ENCODE results near the gene GLIPR1L2.
A peak's percentile ranks its signal among the peaks of the same experiment; 100 is the strongest.
"Not testable (repeated sequence)": the region's sequence is repeated elsewhere in the genome, so short reads cannot be mapped to it uniquely, and the experiment has no call there.

The GLIPR1L2 gene

DNA sequence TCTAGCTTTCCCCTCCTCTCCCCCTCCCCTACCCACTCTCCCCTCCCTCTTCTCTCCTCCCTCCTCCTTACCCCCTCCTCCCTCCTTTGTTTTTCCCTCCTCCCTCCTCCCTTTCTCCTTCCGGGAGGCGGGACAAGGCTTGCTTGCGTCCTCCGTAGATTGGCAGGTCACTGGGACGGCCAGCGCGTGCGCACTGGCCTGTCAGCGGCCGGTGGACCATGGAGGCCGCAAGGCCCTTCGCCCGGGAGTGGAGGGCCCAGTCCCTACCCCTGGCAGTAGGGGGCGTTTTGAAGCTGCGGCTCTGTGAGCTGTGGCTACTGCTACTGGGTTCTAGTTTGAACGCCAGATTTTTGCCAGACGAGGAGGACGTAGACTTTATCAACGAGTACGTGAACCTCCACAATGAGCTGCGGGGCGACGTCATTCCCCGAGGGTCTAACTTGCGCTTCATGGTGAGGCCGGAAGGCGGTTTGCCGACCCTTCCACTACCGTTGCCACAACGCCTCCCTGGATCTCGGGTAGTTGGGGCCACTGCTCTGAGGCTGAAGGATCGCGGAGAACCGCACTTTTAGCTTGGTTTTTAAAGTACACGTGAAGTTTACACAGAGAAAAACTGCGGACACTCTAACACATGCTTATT, at the start of gene GLIPR1L2:
Gene GLIPR1L2 (plus strand): TSS at position 191 of the 640 bp plus-strand sequence. CDS start 28 bp downstream, at position 219.
- DNase-seq = peak; percentile 98

DNA sequence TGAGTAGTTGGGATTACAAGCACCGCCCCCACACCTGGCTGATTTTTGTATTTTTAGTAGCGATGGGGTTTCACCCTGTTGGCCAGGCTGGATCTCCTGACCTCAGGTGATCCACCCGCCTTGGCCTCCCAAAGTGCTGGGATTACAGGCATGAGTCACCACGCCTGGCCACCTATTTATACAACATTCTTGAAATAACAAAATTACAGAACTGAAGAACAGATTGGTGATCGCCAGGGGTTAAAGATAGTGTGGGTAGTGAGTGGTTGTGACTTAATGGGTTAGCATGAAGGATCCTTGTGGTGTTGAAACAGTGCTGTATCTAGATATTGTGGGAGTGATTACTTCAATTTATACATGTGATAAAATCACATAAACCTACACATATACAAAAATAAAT, 49.0 kb upstream of the GLIPR1L2 start:
- no peak for DNase-seq

DNA sequence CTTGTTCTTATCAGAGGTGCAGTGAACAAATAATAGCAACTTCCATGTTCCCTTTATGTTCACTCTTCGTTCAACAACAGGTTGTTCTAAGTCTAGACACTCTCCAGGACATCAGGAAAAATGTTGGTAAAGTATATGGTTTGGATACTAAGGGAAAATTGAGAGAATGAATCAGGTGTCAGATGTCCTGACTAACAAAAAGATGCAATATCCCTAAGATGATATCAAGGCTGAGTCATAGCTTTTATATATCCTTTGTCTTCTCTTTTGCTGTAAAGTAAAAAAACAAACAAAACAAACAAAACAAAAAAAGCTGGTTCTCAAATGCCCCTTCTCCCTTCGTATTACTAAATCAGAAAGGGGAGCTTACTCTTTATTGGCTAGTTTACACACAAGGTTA, 45.4 kb upstream of the GLIPR1L2 start:
- DNase-seq = no peak

DNA sequence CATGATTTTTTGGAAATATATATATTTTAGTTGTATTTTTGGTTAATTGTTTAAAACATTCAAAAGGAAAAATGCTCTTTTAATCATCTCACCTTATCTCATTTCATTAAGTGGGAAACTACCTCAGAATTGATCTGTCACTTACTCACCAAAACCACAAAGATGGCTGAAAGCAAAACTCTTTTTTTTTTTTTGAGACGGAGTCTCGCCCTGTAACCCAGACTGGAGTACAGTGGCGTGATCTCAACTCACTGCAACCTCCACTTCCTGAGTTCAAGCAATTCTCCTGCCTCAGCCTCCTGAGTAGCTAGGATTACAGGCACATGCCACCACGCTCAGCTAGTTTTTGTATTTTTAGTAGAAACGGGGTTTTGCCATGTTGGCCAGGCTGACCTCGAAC, 44.7 kb upstream of the GLIPR1L2 start:
- not testable (repeated sequence) for DNase-seq

DNA sequence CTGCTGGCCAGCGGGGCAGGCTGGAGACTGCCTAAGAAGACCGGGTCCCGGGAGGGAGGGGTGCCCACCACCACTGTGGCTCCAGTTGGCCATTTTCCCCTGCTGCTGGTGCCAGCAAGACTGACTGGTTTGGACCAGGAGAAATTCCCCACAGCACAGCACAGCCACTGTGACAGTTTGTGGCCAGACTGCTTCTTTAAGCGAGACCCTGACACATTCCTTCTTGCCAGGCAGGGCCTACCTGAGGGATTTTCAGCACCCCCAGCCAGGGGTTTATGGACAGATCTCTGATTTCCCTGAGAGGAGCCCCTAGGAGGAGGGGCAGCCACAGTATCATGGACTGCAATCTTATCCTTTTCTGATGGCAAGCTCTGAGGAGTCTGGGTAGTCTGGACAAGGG, 40.9 kb upstream of the GLIPR1L2 start:
- DNase-seq = no peak

DNA sequence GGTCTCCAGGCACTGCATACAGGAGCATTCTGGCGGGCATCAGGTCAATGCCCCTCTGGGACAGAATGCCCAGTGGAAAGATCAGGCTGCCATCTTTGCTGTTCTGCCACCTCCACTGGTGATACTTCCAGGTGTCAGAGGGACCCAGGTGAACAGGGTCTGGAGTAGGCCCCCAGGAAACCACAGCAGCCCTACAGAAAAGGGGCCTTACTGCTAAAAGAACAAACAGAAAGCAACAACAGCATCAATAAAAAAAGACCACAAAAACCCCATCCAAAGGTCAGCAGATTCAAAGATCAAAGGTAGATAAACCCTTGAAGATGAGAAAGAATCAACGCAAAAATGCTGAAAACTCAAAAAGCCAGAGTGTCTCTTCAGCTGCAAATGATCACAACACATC, 40.5 kb upstream of the GLIPR1L2 start:
- DNase-seq = no peak

DNA sequence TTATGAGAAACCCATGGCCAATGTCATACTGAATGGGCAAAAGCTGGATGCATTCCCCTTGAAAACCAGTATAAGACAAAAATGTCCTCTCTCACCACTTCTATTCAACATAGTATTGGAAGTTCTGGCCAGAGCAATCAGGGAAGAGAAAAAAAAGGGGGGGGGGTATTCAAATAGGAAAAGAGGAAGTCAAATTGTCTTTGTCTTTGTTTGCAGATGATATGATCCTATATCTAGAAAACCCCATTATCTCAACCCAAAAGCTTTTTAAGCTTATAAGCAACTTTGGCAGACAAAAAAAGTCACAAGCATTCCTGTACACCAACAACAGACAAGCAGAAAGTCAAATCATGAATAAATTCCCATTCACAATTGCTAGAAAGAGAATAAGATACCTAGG, 36.9 kb upstream of the GLIPR1L2 start:
- no peak for DNase-seq

DNA sequence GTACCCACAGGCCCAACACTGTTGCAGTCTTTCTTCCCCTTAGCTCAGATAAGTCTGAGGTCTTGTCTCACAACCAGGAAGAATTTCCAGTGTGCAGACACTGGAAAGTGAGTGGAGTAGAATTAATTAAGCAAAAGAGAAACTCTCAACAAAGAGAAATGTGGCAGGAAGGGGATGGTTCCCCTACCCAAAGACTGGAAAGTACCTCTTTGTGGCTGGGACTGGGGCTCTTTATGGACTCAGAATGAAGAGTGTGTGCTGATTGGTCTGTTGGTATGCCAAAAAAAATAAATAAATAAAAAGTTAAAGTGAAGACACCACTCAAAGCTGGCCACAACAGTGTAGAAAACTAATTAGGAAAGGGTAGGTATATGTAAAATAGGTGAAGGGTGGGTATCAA, 30.0 kb upstream of the GLIPR1L2 start:
- DNase-seq = no peak

DNA sequence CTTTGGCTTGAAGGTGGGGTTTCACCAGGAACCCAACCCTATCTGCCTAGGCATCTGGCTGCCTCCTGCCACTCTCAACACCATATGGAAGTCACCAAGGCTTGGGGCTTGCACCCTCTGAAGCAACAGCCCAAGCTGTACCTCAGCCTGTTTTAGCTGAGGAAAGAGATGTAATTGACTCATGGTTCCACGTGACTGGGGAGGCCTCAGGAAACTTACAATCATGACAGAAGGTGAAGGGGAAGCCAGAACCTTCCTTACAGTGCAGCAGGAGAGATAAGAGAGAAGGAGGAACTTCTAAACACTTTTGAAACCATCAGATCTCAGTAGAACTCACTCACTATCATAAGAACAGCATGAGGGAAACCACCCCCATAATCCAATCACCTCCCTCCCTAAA, 29.5 kb upstream of the GLIPR1L2 start:
- no peak for DNase-seq

DNA sequence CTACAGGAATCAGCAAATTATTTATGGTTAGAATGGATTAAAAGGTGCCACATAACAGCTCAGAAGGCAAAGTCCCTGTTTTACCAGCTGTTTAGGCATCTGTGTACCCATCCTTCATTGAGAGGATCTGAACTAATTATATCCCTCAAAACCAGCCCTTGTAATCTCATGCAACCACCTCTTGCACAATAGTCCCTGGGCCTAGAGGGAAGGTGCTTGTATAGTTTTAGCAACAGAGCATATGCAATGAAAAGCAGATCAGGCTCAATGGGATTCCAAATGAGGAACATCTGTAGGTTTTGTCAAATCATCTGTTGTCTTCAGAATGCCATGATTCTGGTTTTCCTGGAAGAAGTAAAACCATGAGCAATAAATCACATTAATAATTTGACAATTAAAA, 26.0 kb upstream of the GLIPR1L2 start:
- no peak for DNase-seq

DNA sequence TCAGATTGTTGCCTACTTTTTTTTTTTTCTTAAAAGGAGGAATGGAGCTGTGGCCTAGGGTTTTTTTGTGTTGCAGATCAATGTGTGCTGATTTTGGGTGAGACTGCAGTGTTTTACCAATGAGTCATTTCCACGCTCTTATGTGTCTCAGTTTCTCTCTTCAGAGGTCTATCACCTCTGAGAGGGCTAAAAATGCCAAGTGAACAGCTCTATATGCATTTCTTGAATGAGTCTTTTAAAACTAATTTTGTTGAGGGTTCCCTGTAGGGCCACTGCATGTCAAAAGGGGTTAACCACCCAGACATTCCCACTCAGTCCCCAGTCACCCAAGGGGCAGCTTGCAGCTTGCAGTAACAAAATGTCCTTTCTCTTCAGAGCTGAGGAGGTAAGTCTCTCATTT, 24.3 kb upstream of the GLIPR1L2 start:
- no peak for DNase-seq

DNA sequence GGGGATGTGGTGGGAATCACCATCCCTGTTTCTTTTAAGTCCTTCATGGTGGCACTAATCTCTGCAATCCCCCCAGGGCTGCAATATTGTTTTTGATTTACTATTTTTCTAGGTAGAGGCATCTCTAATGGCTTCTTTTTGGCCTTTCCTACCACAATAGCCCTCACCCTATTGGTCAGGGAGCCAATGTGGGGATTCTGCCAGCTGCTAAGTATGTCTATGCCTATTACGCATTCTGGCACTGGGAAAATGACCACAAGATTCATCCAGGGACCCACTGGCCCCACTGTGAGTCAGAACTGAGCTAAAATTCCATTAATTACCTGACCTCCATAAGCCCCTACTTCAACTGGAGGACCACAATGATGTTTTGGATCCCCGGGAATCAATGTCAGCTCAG, 15.9 kb upstream of the GLIPR1L2 start:
- no peak for DNase-seq

DNA sequence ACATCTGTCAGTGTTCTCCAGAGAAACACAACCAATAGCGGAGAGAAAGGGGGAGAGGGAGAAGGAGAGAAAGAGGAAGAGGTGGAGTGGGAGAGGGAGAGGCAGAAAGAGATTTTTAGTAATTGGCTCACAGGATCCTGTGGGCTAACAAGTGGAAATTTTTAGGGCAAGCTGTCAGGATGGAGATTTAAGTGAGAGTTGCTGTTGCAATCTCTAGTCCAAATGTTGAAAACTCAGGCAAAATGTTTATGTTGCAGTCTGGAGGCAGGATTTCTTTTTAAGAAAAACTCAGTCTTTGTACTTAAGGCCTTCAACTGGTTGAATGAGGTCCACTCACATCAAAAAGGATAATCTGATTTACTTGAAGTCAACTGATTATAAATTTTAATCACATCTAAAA, 12.5 kb upstream of the GLIPR1L2 start:
- no peak for DNase-seq

DNA sequence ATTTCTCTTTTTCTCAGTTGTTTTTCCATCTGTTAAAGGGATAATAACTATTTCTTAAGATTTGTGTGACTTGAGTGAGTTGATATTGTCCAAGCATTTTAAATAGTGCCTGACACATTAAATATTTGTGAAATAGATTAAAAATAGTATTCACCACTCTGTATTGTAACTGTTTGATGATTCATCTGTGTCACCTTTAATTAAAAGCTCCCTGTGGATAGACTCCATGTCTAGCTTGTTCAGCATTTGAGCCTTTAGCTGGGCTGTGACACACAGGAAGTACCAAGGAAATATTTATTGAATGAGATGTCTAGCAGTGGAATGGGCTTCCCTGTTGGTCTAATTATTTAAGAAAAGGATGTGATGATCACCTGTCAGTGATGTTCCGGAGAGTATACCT, 1.8 kb upstream of the GLIPR1L2 start:
- DNase-seq = no peak

DNA sequence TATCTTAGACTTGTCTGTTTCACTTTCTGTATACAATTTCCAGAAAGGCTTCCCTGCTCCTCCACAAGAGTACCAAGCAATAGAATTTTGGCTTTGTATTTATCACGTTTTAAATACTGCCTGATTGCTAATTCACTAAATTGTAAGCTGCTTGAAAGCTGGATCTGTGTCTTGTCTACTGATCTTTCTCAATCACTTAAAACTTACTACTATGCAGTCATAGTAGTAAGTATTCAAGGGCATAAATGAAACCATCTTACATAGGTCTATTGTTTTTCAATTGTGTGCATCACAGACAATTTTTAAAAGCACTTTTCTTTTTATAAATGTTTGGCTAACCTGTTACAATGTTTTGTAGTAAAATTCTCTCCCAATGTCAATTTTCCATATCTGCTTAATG, 1.2 kb upstream of the GLIPR1L2 start:
- DNase-seq = no peak

DNA sequence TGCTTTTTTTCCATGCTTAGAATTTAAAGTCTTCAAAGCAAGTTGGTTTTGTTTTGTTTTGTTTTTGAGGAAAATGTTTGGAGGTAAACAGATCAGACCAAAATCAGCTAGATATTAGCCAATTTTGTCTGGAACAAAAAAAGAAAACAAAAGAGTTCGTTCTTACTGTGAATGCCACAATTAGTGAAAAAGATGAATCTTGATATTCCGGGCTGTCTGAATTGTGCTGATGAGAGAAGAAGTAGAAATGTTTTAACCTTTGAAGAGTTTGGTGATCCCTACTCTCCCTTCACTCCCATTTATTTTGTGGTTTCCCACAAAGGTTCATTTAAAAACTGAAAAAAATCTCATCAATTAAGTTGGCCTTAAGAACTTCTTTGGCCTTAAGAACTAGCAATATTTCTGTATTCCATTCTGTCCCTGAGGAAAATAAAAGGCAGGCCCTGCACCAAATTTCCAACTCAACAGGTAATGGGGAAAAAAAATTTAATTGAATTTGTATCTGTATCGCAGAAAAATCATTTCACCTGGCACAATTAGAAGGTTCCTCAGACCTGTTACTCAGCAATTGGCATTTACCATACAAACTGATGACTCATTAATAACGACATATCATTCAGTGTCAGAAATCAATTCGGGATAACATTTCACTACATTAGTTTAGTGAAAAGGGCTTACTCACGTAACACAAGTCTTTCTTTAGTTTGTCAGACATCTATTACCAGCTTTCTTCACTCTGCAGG, 562 bp upstream of the GLIPR1L2 start:
- no peak for DNase-seq

DNA sequence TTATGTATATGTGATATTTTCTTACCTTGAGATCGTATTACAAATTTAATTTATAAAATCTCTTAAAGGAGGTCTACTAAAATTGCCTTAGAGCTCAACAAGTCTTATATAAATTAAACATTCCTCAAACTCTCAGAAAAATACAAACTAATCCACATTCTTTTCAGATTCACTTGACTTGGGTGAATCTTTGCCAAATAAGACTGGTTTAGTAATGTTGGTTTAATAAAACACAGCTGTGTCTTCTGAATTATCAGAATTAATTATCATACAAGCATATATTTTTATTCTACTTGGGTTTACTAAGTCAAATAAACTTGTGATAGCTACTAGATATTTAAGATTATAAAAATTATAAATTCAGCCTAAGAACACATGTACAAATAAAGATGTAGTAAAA, 13.3 kb downstream of the GLIPR1L2 start:
- no peak for DNase-seq

DNA sequence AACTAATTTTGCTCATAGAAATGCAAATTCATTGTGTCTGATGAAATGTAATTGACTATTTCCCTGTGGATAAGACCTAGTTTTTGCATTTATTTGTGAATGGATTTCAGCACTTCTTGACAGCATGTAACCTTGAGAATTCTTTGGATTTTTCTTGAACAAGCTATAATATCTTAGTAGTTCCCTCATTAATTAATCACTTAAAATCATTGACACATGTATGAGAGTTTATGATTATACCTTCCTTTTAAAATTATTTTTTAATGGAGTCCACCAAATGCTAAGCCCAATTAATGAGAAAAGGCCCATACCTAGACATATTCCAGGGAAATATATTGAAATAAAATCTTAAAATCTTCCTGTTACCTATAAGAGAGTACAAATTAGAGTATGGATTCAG, 16.8 kb downstream of the GLIPR1L2 start:
- DNase-seq = no peak

DNA sequence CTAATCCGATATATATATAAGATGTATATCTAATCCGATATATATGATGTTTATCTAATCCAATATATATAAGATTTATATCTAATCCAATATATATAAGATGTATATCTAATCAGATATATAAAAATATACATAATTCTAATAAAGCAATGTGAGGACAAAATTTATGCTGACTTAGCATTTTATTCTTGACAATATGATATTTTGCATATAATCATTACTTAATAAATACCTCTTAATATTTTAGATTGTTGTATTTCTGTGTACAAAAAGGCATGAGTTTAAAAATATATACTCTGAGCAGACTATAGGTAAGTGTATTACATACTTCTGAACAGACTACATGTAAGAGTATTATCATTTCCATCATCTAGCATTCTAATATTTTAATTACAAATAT, 18.9 kb downstream of the GLIPR1L2 start:
- no peak for DNase-seq

DNA sequence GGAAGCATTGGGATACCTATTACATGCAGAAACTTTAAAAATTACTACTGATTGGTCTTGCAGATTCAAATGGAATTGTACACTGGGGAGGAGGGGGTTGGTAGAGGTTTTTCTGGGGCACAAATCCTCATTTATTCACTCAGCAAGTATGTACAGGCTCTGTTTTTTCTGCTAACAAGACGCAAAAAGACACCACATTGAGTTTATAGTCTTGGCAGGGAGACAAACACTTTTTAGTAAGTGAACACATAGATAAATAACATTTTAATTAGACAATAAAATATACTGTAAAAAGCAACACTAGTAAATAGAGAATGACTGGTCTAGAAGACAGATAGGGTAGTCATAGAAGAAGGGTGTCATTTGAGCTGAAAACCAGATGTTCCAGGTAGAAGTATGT, 23.8 kb downstream of the GLIPR1L2 start:
- DNase-seq = no peak

DNA sequence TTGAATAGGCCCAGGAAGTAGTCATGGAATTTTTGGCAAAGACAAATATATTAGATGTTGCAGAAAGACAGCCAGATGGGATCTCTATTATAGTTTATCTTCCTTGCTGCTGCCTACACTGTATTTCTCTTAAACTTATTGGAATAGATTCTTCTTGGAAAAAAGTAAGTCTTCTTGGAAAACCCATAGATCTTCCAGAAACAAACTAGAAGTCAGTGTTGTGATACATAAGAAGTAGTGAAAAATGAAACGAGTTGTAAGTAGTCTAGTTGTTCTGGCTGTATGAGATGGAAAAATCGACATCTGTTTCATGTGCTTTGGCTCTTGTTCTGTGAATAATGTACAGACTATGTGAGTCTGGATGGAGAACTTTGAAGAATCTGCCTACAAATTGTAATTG, 29.0 kb downstream of the GLIPR1L2 start:
- no peak for DNase-seq

DNA sequence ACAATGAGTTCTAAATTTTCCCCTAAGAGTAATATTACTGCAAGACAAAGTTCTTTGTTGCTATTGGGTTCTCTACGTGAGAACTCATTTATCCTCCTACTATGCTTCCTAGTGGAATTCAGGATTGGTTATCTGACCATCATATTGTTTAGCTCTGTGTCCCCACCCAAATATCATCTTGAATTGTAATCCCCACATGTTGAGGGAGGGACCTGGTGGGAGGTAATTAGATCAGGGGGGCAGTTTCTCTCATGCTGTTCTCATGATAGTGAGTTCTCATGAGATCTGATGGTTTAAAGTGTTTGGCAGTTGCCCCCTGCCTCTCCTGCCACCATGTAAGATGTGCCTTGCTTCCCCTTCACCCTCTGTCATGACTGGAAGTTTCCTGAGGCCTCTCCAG, 36.6 kb downstream of the GLIPR1L2 start:
- DNase-seq = no peak

DNA sequence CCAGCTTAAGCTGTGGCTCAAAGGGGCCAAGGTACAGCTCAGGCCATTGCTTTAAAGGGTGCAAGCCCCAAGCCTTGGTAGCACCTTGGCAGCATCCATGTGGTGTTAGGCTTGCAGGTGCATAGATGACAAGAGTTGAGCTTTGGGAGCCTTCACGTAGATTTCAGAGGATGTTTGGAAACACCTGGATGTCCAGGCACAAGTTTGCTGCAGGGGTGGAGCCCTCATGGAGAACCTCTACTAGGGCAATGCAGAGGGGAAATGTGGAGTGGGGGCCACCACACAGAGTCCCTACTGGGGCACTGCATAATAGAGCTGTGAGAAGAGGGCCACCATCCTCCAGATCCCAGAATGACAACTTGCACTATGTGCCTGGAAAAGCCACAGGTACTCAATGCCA, 37.9 kb downstream of the GLIPR1L2 start:
- no peak for DNase-seq

DNA sequence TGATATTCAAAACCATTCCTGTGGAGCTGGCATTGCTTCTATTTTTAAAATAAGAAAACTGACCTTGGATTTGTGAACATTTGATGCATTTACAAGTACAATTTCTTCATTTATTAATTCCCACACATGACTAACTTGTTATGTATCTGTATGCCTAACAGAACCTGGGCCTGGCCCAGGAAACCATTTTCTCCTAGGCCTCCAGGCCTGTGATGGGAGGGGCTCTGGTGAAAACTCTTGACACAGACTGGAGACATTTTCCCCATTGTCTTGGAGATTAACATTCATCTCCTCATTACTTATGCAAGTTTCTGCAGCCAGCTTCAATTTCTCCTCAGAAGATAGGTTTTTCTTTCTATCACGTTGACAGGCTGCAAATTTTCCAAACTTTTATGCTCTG, 42.0 kb downstream of the GLIPR1L2 start:
- no peak for DNase-seq

DNA sequence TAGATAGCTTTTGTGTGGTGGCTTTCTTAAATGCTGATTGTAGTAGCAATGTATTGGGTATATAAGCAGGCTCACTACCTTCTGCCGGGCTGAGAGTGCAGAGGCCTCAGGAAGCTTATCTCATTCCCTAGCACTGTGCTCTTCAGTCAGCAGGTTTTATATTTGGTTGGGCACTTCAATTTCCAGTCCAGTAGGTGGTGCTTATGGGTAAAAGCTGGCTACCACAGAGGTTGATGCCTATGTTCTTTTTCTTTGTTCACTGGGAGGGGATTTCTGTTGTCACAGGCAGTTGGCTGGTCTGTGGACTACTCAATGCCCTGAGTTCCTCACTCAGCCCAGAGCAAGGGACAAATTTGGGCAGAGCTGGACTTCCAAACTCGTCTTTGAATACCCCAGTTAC, 46.7 kb downstream of the GLIPR1L2 start:
- no peak for DNase-seq
